ENCODE data around the gene RFTN1.

Gene RFTN1

GRCh38 chr3:16412192-16412800 is 101.2 kb downstream of the RFTN1 start:
- no peak for DNase-seq (ENCODE audit: low read depth in 1 of 2, low spot score in 1 of 2)

GRCh38 chr3:16411441-16411840 is 102.1 kb downstream of the RFTN1 start:
- DNase-seq (ENCODE audit: low read depth in 1 of 2, low spot score in 1 of 2) = no peak

- DNase-seq (ENCODE audit: low read depth in 1 of 2, low spot score in 1 of 2) = no peak
Observed at GRCh38 chr3:16410659-16411058, 102.8 kb downstream of the RFTN1 start.

GRCh38 chr3:16409032-16409431 is 104.5 kb downstream of the RFTN1 start:
- DNase-seq (ENCODE audit: low read depth in 1 of 2, low spot score in 1 of 2) = no peak

- DNase-seq (ENCODE audit: low read depth in 1 of 2, low spot score in 1 of 2) = no peak
Observed at GRCh38 chr3:16407366-16407765, 106.1 kb downstream of the RFTN1 start.

- DNase-seq (ENCODE audit: low read depth in 1 of 2, low spot score in 1 of 2) = no peak
Observed at GRCh38 chr3:16406579-16406978, 106.9 kb downstream of the RFTN1 start.

GRCh38 chr3:16406166-16406565 is 107.3 kb downstream of the RFTN1 start:
- DNase-seq (ENCODE audit: low read depth in 1 of 2, low spot score in 1 of 2) = no peak

GRCh38 chr3:16404349-16404895 is 109.1 kb downstream of the RFTN1 start:
- DNase-seq (ENCODE audit: low read depth in 1 of 2, low spot score in 1 of 2) = no peak

GRCh38 chr3:16402451-16402850 is 111.0 kb downstream of the RFTN1 start:
- no peak for DNase-seq (ENCODE audit: low read depth in 1 of 2, low spot score in 1 of 2)

GRCh38 chr3:16401273-16401672 is 112.2 kb downstream of the RFTN1 start:
- no peak for DNase-seq (ENCODE audit: low read depth in 1 of 2, low spot score in 1 of 2)

- no peak for DNase-seq (ENCODE audit: low read depth in 1 of 2, low spot score in 1 of 2)
Observed at GRCh38 chr3:16400106-16400931, 113.2 kb downstream of the RFTN1 start.

GRCh38 chr3:16399473-16399872 is 114.0 kb downstream of the RFTN1 start:
- no peak for DNase-seq (ENCODE audit: low read depth in 1 of 2, low spot score in 1 of 2)

- no peak for DNase-seq (ENCODE audit: low read depth in 1 of 2, low spot score in 1 of 2)
Observed at GRCh38 chr3:16398648-16399047, 114.9 kb downstream of the RFTN1 start.

GRCh38 chr3:16396202-16396601 is 117.3 kb downstream of the RFTN1 start:
- no peak for DNase-seq (ENCODE audit: low read depth in 1 of 2, low spot score in 1 of 2)

GRCh38 chr3:16395212-16395611 is 118.3 kb downstream of the RFTN1 start:
- DNase-seq (ENCODE audit: low read depth in 1 of 2, low spot score in 1 of 2) = no peak

- DNase-seq (ENCODE audit: low read depth in 1 of 2, low spot score in 1 of 2) = no peak
Observed at GRCh38 chr3:16394639-16395038, 118.9 kb downstream of the RFTN1 start.

- DNase-seq (ENCODE audit: low read depth in 1 of 2, low spot score in 1 of 2) = no peak
Observed at GRCh38 chr3:16392717-16393116, 120.8 kb downstream of the RFTN1 start.

- no peak for DNase-seq (ENCODE audit: low read depth in 1 of 2, low spot score in 1 of 2)
Observed at GRCh38 chr3:16392065-16392464, 121.4 kb downstream of the RFTN1 start.

GRCh38 chr3:16390581-16390980 is 122.9 kb downstream of the RFTN1 start:
- no peak for DNase-seq (ENCODE audit: low read depth in 1 of 2, low spot score in 1 of 2)

GRCh38 chr3:16388850-16389441 is 124.6 kb downstream of the RFTN1 start:
- no peak for DNase-seq (ENCODE audit: low read depth in 1 of 2, low spot score in 1 of 2)

- DNase-seq (ENCODE audit: low read depth in 1 of 2, low spot score in 1 of 2) = no peak
Observed at GRCh38 chr3:16386561-16386960, 126.9 kb downstream of the RFTN1 start.

- DNase-seq (ENCODE audit: low read depth in 1 of 2, low spot score in 1 of 2) = no peak
Observed at GRCh38 chr3:16385151-16385550, 128.3 kb downstream of the RFTN1 start.

Measured in activated CD4-positive, alpha-beta T cell treated with anti-CD3 and anti-CD28 coated beads, Interleukin-2, amount 50 U/mL, for 24 hours (primary cell).